ENCODE measurements around the gene TMEM17.
A peak's percentile ranks its signal among the peaks of the same experiment; 100 is the strongest.
"Not testable (repeated sequence)": the region's sequence is repeated elsewhere in the genome, so short reads cannot be mapped to it uniquely, and the experiment has no call there.

TMEM17 gene

GRCh38 chr2:62505750-62506420 lies at the start of gene TMEM17:
Gene TMEM17 (minus strand): TSS chr2:62506195. CDS start chr2:62506129, 66 bp downstream.
- peak; percentile 96 for DNase-seq

GRCh38 chr2:62554440-62554839 lies 48.4 kb upstream of the TMEM17 start:
- DNase-seq, result no peak

- DNase-seq, result no peak
Measured at GRCh38 chr2:62550461-62550860, 44.5 kb upstream of the TMEM17 start.

GRCh38 chr2:62547854-62548253 lies 41.9 kb upstream of the TMEM17 start:
- DNase-seq, result no peak

- DNase-seq, result no peak
Measured at GRCh38 chr2:62545261-62545660, 39.3 kb upstream of the TMEM17 start.

- no peak for DNase-seq
Measured at GRCh38 chr2:62540408-62541168, 34.6 kb upstream of the TMEM17 start.

- no peak for DNase-seq
Measured at GRCh38 chr2:62539606-62540407, 33.8 kb upstream of the TMEM17 start.

GRCh38 chr2:62538756-62539155 lies 32.8 kb upstream of the TMEM17 start:
- no peak for DNase-seq

- no peak for DNase-seq
Measured at GRCh38 chr2:62537814-62538213, 31.8 kb upstream of the TMEM17 start.

GRCh38 chr2:62536873-62537547 lies 31.0 kb upstream of the TMEM17 start:
- DNase-seq, result no peak

GRCh38 chr2:62535521-62535920 lies 29.5 kb upstream of the TMEM17 start:
- not testable (repeated sequence) for DNase-seq

- no peak for DNase-seq
Measured at GRCh38 chr2:62531594-62531993, 25.6 kb upstream of the TMEM17 start.

- DNase-seq, result no peak
Measured at GRCh38 chr2:62529758-62530157, 23.8 kb upstream of the TMEM17 start.

- no peak for DNase-seq
Measured at GRCh38 chr2:62527478-62528210, 21.6 kb upstream of the TMEM17 start.

- DNase-seq, result no peak
Measured at GRCh38 chr2:62526531-62527381, 20.8 kb upstream of the TMEM17 start.

- no peak for DNase-seq
Measured at GRCh38 chr2:62525549-62526269, 19.7 kb upstream of the TMEM17 start.

GRCh38 chr2:62524293-62524941 lies 18.4 kb upstream of the TMEM17 start:
- no peak for DNase-seq

GRCh38 chr2:62521061-62521460 lies 15.1 kb upstream of the TMEM17 start:
- DNase-seq, result not testable (repeated sequence)

GRCh38 chr2:62512384-62512783 lies 6.4 kb upstream of the TMEM17 start:
- DNase-seq, result no peak

GRCh38 chr2:62511636-62512035 lies 5.6 kb upstream of the TMEM17 start:
- DNase-seq, result no peak

Measured in left hindlimb (tissue), 1 donor.